SK-N-MC (cell line): ENCODE data around the gene SLC35E4.
A peak's percentile ranks its signal among the peaks of the same experiment; 100 is the strongest.
"Not testable (repeated sequence)": the region's sequence is repeated elsewhere in the genome, so short reads cannot be mapped to it uniquely, and the experiment has no call there.

Experiments
- DNase-seq: peaks from one replicate; pipeline ENCODE4 v3.0.0-alpha.2; 2011; ENCODE audit warnings: low read depth, low spot score
- H3K27ac ChIP-seq: fragments of 200-600 bp; sonication (generic); 2 replicates; pipeline ENCODE4 v1.5.1; 2016; ENCODE audit warnings: mixed run types
- H3K36me3 ChIP-seq: fragments of 200-600 bp; sonication (generic); 2 replicates; pipeline ENCODE4 v1.6.1; 2017; ENCODE audit warnings: antibody characterized with exemption, low read length, mixed read lengths; ENCODE audit not compliant: insufficient read depth
- H3K4me3 ChIP-seq: fragments of 200-600 bp; sonication (generic); 2 replicates; pipeline ENCODE4 v1.5.1; 2016
- H3K9ac ChIP-seq: fragments of 200-600 bp; sonication (generic); 2 replicates; pipeline ENCODE4 v1.8.0; 2017; ENCODE audit warnings: mixed run types, mixed read lengths; ENCODE audit not compliant: insufficient read length
- H3K9me3 ChIP-seq: fragments of 200-600 bp; sonication (generic); 2 replicates; pipeline ENCODE4 v1.6.1; 2017; ENCODE audit warnings: low read depth, mild to moderate bottlenecking, antibody characterized with exemption, low read length, moderate library complexity, mixed read lengths
- EZH2 ChIP-seq: fragments of 200-600 bp; sonication (generic); IDR thresholded peaks from one replicate; pipeline ENCODE4 v1.6.1; 2017; ENCODE audit warnings: antibody characterized with exemption
- FOXP2 ChIP-seq: optimal IDR thresholded peaks from 2 replicates; pipeline ENCODE3; 2011; ENCODE audit warnings: mild to moderate bottlenecking, moderate library complexity; ENCODE audit not compliant: insufficient read depth; ENCODE audit errors: extremely low read length, control extremely low read depth
- POLR2AphosphoS5 ChIP-seq: IDR thresholded peaks from 2 replicates; pipeline ENCODE4 v1.6.1; 2012; ENCODE audit warnings: mild to moderate bottlenecking, low read depth, low read length, borderline replicate concordance

Gene SLC35E4

DNA sequence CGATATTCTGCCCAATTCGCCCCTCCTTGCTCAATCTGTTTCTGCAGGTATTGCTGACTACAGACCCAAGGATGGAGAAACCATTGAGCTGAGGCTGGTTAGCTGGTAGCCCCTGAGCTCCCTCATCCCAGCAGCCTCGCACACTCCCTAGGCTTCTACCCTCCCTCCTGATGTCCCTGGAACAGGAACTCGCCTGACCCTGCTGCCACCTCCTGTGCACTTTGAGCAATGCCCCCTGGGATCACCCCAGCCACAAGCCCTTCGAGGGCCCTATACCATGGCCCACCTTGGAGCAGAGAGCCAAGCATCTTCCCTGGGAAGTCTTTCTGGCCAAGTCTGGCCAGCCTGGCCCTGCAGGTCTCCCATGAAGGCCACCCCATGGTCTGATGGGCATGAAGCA lies 9.2 kb upstream of the SLC35E4 start:
- H3K27ac ChIP-seq, result no peak overlapping the region
- H3K36me3 ChIP-seq, result no peaks in the 10 kb centered on the region
- H3K9ac ChIP-seq, result no peak overlapping the region
- H3K9me3 ChIP-seq, result no peaks in the 10 kb centered on the region
- no peak overlapping the region for H3K4me3 ChIP-seq
- TF ChIP-seq EZH2 (no peak), POLR2AphosphoS5 (no peak), FOXP2 (no peak)
- no peak for DNase-seq

DNA sequence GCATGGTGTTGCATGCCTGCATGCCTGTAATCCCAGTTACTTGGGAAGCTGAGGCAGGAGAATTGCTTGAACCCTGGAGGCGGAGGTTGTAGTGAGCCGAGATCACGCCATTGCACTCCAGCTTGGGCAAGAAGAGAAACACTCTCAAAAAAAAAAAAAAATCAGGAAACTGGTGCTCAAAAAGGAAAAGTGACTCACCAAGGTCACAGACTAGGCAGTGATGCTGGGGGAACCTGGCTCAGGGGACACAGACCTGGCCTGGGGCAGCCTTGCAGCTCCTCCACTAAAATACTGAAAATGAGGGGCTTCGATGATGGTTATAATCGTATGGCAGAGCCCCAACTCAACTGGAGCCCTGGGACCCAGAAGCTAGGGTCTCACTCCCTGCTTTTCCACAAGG lies 8.1 kb upstream of the SLC35E4 start:
- Histone ChIP-seq H3K9me3 (no peaks in the 10 kb centered on the region), H3K4me3 (no peak overlapping the region), H3K27ac (no peak overlapping the region), H3K9ac (no peak overlapping the region), H3K36me3 (no peaks in the 10 kb centered on the region)
- TF ChIP-seq FOXP2 (no peak), EZH2 (no peak), POLR2AphosphoS5 (no peak)
- no peak for DNase-seq

- TF ChIP-seq POLR2AphosphoS5, result no peak
- TF ChIP-seq EZH2, result no peak
- no peak for TF ChIP-seq FOXP2
- no peak overlapping the region for H3K4me3 ChIP-seq
- no peaks in the 10 kb centered on the region for H3K9me3 ChIP-seq
- H3K36me3 ChIP-seq, result no peaks in the 10 kb centered on the region
- H3K27ac ChIP-seq, result no peak overlapping the region
- no peak overlapping the region for H3K9ac ChIP-seq
- DNase-seq, result no peak
These were observed 7.1 kb upstream of the SLC35E4 start for GRCh38 chr22:30628491-30628890.

GRCh38 chr22:30631469-30631868 lies 4.1 kb upstream of the SLC35E4 start:
- H3K4me3 ChIP-seq, H3K9ac ChIP-seq, H3K27ac ChIP-seq, DNase-seq, H3K36me3 ChIP-seq, H3K9me3 ChIP-seq: not testable (repeated sequence)

- no peaks in the 10 kb centered on the region for H3K36me3 ChIP-seq
- no peak overlapping the region; the same call in 1 of the 2 replicates for H3K4me3 ChIP-seq
- no peak overlapping the region for H3K27ac ChIP-seq
- H3K9ac ChIP-seq, result peak overlapping the region; percentile 26
- TF ChIP-seq FOXP2, result no peak
- TF ChIP-seq POLR2AphosphoS5, result no peak
- TF ChIP-seq EZH2, result no peak
- H3K9me3 ChIP-seq, result no peaks in the 10 kb centered on the region
- DNase-seq, result peak; percentile 40
These were observed 929 bp upstream of the SLC35E4 start for GRCh38 chr22:30634471-30635233.

- Histone ChIP-seq H3K9me3 (no peaks in the 10 kb centered on the region), H3K4me3 (peak overlapping the region; percentile 83), H3K9ac (peak overlapping the region; percentile 83), H3K36me3 (no peaks in the 10 kb centered on the region), H3K27ac (no peak overlapping the region)
- TF ChIP-seq EZH2 (no peak), FOXP2 (no peak), POLR2AphosphoS5 (no peak)
- DNase-seq, result no peak
These were observed 871 bp downstream of the SLC35E4 start for GRCh38 chr22:30636226-30637077.

DNA sequence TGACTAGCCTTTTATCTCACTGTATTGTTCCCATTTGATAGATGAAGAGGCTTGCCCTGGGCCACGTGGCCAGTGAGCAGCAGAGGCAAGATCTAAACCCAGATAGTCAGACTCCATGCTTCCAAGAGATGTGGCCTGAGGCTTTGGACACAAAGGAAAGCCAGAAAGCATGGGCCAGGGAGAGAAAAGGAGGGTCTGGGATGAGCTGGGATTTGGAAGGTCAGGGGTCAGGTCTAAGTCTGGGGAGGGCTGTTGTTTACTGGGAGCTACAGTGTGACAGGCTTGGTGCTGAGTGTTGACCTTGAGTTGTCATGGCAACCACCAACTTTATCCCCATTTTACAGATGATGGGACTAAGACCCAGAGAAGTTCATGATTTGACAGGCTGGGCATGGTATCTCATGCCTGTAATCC lies 2.1 kb downstream of the SLC35E4 start:
- Histone ChIP-seq H3K27ac (no peak overlapping the region), H3K9me3 (no peaks in the 10 kb centered on the region), H3K36me3 (no peaks in the 10 kb centered on the region), H3K4me3 (no peak overlapping the region), H3K9ac (no peak overlapping the region)
- no peak for DNase-seq
- TF ChIP-seq FOXP2 (no peak), EZH2 (no peak), POLR2AphosphoS5 (no peak)

GRCh38 chr22:30640361-30640760 lies 4.8 kb downstream of the SLC35E4 start:
- H3K4me3 ChIP-seq, result no peak overlapping the region
- no peak overlapping the region for H3K9ac ChIP-seq
- TF ChIP-seq FOXP2, result no peak
- no peak for TF ChIP-seq POLR2AphosphoS5
- no peak for TF ChIP-seq EZH2
- H3K27ac ChIP-seq, result no peak overlapping the region
- no peaks in the 10 kb centered on the region for H3K36me3 ChIP-seq
- DNase-seq, result no peak
- no peaks in the 10 kb centered on the region for H3K9me3 ChIP-seq

DNA sequence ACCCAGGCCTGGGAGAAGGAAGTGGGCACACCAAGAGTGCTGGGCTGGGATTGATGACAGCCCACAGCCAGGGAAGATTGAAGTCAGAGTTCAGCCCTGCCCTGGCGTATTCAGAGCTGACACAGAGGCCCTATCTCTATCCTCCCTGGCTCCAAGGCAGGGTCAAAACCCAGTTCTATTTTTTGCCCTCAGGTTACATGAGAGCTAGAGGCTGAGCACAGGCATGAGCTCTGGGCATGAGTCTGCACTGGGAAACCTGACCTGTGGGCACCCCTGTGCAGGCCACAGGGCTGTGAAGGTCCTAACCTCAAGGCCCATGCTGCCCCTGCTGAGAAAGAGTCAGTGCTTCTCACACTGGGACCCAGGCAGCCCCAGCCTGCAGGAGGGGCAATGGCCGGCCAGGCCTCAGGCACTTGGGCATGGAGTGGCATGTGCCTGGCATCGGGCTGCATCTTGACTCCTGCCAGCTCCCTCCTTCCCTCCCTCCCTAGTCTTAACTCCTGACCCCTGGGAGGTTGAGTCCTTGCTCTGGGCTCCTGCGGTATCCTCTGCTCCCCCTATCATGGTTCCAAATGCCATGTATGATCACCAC lies 5.4 kb downstream of the SLC35E4 start:
- Histone ChIP-seq H3K9me3 (no peaks in the 10 kb centered on the region), H3K4me3 (no peak overlapping the region), H3K9ac (no peak overlapping the region), H3K27ac (no peak overlapping the region), H3K36me3 (no peaks in the 10 kb centered on the region)
- DNase-seq, result no peak
- TF ChIP-seq POLR2AphosphoS5, result no peak
